ENCODE measurements around the gene EGFR.
"Not testable (repeated sequence)": the region's sequence is repeated elsewhere in the genome, so short reads cannot be mapped to it uniquely, and the experiment has no call there.

Gene EGFR

DNA sequence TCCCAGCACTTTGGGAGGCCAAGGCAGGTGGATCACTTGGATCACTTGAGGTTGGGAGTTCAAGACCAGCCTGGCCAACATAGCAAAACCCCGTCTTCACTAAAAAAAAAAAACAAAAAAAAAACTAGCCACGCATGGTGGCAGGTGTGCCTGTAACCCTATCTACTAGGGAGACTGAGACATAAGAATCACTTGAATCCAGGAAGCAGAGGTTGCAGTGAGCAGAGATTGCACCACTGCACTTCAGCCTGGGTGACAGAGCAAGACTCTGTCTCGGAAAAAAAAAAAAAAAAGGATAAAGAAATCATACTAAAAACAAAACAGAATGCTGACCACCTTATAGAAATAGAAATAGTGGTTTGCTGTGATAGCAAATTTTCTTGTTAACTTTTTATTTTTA, 16.6 kb downstream of the EGFR start:
- DNase-seq (ENCODE audit: low read depth, low spot score): not testable (repeated sequence)

DNA sequence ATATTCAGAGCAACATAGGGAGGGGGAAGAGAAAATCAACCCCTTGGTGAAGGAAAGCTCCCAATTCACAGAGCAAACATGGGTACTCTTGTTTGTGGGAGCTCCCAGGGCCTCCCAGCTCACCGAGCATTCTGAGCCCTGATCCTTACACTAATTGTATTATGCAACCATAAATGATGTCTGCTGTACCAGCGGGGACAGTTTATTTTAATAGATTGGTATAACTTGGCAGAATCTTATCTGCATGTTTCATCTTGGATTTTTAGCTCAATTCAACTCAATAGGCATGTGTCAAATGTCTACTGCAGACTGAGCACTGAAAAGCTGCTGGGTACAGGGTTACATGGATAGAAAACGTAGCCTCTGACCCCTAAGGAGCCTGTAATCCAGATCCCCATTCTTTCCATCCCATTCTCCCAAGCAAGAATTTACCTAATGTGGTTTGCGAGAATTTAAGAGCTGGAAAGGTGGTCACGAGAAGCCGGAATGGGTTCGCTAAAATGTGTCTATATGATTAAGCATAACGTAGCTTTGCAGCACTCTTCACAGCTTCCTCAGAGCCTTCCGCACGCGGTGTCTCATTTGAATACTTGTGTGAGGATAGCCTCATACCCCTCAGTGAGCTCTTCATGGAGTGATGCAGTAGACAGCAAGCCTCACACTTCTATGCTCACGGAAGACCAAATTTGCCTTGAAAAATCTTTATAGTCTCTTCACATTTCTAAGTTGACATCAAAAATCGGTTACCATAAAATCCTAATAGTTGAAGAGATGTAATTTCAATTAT, 18.3 kb downstream of the EGFR start:
- no peak for DNase-seq (ENCODE audit: low read depth, low spot score)

DNA sequence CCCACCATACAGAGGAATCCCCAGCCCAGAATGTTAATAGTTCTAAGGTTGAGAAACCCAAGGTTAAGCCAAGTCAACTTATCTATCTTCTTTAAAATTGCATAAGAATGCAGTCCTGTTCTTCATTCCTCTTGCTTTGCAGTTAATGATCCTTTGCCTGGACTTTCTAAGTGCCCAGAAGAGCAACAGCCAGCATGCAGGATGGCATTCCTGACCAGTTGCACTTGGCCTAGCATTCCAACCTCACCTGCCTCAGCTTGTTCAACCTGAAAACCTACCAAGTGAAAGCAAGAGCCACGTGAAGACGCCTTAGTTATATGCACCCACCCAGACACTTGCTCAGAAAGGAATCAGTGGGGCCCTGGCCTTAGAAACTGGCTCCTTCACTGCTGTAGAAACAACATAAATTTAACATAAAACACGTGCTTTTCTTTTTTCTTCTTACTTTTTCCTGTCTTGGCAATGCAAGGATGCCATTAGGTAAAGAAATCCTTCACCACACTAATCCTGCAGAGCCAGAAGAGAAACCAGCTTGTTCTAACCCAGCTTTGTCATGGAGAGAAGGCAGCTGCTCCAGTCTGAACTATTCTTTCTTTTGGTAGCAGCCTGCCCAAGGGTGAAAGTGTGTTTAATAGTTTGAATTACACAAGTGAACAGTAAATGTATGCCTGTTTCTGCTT, 25.0 kb downstream of the EGFR start:
- no peak for DNase-seq (ENCODE audit: low read depth, low spot score)

DNA sequence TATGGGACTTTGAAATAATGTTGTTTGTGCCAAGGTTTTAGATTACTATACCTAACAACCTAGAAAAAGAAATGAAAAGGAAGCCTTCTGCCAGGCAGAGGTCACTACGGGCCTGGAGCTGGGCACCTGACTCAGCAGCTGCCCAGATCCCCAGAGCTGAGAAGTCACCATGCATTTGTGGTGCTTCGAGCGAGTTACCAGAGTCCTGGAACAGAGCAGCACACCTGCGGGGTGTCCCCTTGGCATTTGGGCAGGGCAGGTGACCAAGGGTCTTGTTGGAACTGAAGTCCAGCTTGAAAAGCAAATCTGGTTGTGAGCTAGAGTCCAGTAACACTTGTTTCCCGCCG, 25.5 kb downstream of the EGFR start:
- no peak for DNase-seq (ENCODE audit: low read depth, low spot score)

DNA sequence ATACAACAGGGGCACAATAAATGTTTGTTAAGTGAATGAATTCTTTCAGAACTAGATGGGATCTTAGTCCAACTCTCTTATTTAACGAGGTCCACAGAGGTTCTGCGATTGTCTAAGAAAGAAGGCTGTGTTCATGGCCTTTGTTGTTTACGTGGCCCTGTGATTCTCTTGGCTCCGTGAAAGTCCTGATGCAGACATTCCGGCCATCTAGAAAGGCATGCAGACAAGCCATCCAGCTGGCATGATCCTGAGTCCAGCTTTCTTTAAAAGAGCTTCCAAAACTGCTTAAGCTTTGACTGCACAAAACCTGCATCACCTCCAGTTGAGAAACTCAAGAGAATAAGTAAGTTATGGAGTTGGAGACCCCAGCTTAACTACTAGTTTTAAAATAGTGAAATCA, 26.0 kb downstream of the EGFR start:
- peak; percentile 76 for DNase-seq (ENCODE audit: low read depth, low spot score)

DNA sequence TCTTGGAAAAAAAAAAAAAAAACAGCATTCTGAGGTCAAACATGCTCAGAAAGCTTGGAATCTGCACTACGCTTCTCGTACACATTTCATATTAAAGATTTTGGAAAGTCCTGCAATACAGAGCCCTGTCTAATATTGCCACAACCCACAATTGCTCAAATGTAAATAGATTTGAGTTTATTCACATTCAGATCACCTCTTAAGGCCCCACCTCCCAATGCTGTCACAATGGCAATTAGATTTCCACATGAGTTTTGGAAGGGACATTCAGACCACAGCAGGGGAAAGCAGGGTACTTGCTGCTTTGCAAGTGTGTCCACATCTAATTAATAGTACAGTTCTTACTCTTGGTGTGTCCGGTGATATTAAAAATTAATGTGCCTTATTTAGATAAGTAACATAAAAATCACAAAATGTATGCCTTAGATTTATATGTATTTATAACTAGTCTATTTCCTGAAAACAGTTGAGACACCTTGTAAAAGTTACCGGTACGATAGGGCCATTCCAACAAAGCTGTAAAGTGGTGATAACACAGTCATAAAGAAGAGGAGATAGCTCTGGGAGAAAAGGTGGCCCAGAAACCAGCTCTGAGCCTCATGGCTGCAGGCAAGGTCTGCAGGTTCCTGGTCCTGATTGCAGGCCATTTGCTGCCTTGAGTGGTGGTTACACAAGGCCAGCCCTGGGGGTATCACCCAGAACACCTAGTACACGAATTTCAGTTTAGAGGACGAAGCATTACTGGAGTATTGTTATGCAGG, 27.9 kb downstream of the EGFR start:
- no peak for DNase-seq (ENCODE audit: low read depth, low spot score)

DNA sequence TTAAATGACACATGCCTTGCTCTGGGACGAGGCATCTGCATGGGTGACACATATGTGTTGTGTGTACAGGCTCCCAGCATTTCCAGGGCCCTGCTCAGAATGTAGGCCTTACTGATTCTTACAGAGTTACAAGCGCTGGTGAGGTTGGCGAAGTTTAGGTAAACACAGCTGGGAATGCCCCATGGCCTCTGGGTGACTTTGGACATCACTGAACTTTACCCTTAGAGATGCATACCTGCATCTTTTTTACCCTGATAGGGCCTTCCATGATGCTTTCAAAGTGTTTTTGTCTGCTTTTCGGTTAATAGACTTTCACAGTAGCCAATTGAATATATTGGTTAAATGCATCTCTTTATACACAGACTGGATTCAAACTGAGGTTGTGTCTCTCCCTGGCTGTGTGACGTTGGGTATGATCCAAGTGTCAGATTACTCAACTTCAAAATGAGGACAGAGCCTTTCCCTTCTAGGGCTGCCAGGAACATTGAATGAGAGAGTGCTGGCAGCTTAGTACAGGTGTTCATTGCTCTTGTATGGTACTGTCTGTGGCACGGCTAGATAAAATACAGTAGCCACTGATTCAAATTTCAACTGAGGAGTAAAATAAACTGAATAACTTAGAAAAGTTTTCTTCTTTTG, 29.5 kb downstream of the EGFR start:
- DNase-seq (ENCODE audit: low read depth, low spot score): no peak

DNA sequence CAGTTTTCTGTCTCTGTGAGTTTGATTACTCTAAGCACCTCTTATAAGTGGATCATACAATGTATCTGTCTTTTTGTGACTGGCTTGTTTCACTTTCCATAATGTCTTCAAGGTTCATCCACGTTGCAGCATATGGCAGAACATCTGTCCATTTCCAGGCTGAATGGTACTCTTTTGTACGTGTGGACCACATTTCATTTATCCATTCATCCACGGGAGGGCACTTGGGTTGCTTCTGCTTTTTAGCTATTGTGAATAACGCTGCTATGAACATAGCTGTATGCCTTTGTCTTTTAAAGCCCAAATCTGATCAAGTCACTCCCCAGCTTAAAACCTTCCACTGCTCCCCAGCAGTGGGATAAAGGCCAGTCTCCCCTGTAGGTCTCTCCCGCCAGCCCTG, 31.5 kb downstream of the EGFR start:
- DNase-seq (ENCODE audit: low read depth, low spot score): no peak

DNA sequence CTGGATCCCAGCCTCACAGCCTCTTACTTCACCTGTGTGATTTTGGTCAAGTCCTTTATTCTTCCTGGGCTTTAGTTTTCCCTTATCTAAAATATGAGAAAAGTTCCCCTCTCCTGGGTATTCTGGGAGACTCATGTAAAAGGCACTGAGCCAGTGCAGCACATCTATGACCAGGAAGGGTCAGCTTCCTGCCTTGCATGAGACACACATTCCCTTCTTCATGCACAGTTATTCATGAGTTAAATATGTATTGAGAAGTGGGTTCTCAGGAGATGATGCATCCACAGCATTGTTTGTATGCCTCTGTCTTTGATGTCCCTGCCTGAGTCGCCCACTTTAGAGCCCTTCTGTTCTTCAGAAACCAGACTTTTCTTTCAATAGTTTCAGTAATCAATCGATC, 33.3 kb downstream of the EGFR start:
- DNase-seq (ENCODE audit: low read depth, low spot score): no peak

DNA sequence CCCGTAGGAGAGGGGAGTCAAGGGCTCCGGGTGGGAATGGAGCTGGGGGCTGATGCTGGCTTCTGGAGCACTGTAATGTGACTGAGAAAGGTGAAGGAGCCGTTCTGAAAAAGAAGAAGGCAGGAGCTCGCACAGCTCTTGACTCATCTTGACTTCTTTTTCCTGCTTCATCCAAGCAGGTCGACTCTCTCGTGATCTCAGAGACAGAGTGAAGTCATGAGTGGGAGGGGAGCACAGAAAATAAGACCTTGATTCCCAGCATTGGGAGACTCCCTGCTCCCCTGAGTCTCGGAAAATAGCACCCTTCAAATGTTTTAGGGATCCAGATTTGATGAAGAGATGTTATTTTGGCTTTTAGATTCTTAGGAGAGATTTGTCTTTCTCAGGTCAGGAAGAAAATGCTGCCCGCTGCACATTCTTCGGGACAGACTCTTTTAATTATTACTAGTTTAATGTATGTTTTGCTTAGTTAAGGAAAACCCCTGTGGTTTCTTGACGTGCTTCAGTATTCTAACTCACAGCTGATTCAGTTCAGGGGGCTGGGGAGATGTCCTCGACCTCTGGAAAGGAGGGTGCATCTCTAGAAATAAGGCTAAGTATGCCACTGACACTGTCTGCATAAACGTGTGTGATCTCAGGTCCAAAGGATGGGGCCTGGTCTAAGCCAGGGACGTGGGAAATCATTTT, 34.1 kb downstream of the EGFR start:
- DNase-seq (ENCODE audit: low read depth, low spot score): no peak

DNA sequence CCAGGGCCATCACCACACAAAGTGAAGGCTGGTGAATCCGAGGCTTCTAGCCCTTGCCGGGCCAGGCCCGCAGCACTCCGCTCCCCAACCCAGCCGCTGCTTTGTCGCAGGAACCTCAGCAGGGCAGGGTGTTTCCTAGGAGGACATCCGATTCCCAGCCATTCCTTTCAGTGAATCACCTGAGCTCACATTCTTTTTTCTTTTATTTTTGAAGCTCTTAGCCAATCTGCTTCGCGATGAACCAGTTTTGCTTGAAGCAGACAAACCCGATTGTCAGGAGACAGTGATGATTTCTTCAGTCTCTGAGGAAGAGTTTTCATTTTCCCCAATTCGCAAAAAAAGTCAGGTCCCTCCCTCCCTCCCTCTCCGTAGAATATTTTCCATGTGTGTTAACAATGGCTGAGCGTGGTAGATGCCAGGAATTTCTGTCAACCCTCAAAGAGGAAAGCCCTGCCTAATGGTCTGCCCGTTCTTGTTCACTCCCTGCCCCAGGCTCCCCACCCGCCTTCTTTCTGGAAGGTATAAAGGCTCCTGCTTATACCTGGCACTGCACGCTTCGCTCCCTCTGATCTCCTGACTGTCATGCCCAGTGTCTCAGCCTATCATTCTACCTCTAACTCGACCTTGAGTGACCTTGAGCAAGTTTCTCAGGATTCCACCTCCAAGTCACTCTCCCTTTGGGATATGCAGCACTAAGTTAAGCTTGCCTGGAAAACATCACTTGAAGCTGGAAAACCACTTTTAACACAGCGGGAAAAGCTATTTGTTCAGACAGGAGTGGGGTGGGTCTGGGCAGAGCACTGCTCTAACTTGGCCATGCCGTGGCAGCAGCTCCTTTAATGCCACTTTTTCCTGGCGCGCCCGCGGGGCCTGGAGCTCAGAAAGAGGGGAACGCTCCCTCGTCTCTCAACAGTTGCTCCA, 35.1 kb downstream of the EGFR start:
- peak; percentile 40 for DNase-seq (ENCODE audit: low read depth, low spot score)

DNA sequence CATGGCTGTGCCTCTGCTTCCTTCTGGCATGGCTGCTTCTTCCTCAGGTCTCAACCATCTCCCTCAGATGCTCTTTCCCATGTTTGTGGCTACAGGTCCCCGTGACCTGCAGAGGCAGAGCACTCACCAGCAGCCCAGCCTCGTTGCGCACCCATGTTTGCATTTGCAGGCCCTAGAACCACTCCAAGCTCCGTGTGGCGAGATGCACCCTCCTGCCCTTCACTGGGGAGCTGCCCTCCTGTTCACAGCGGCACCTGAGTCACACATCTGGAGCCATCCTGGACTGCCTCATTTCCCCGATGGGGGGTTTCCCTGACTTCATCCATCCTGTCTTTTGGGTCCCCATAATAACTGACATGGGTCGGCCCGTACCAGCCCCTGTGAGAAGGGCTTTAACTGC, 35.9 kb downstream of the EGFR start:
- no peak for DNase-seq (ENCODE audit: low read depth, low spot score)

DNA sequence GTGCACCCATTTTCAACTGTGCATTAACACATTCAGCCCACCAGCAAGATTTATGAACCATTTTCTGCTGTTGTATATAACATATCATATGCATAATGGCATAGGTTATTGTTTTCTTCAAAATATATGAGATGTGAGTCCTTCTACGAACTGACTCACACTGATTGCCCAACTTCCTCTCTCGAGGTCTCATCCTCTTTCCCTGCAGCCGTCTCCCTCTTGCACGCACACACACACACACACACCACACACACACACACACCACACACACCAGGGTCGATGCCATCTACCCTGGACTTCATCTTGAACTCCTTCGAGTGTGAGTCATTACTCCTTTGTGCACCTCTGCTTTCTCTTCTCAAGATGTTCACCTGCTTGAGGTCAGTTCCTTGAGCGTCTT, 36.7 kb downstream of the EGFR start:
- DNase-seq (ENCODE audit: low read depth, low spot score): no peak

DNA sequence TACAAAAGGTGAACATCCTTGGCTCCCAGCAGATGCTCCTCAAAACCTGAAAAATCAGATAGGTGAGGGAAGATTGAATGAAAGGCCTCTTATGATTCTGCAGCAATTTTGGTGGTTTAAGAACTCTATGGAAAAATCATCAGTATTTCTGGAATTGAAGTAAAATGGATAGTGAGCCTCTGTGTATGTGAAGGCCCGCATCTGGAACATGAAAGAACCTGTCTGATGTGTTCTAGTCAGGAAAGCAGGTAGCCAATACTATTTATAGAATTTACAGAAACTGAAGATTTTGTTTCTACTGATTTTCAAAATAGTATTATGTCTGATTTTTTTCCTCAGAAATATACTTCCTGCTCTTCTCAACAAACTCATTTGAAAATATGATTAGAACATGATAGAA, 37.3 kb downstream of the EGFR start:
- no peak for DNase-seq (ENCODE audit: low read depth, low spot score)

DNA sequence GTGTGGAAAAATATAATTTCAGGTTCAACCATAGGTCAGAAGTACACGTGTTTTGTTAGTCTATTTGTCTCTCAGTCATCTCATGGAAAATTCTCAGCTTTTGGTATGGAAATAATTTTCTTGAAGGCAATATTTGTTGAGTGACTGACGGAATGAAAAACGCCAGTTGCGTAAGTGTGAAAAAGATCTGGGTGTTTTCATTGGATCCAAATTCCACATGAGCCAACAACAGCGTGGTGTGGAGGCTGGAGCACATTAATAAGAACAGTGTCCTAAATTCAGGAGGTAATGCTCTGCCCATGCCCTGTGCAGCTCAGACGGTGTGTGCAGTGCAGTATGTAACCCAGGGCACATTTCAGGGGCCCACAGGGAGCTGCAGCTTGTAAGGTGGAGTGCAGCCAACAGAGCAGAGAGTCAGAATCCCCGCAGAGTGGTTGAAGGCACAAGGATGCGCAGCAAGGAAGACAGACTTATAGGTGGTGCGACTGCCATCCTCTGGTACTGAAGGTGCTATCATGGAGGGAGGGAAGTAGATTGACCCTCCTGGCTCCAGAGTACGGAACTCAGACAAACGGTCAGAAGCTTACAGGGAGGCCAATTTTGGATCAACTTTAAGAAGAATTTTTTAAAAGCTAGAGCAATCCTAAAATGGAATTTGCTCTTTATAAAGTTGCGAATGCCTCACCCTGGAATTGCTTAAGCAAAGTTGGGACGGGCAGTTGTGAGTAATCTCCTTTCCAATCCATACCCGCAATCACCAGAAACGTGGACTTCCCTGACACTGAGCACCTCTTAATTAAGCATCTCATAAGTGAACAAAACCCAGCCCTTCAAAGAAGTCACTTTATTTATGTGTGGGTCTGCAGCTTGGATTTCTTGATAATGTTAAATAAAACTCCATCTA, 38.0 kb downstream of the EGFR start:
- no peak for DNase-seq (ENCODE audit: low read depth, low spot score)

DNA sequence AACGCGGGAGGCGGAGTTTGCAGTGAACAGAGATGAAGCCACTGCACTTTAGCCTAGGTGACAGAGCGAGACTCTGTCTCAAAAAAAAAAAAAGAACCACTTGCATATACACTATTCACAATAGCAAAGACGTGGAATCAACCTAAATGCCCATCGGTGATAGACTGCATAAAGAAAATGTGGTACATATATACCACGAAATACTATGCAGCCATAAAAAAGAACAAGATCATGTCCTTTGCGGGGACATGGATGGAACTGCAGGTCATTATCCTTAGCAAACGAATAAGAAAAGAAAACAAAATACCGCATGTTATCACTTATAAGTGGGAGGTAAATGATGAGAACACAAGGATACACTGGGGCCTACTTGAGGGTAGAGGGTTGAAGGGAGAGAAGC, 39.5 kb downstream of the EGFR start:
- DNase-seq (ENCODE audit: low read depth, low spot score): no peak

DNA sequence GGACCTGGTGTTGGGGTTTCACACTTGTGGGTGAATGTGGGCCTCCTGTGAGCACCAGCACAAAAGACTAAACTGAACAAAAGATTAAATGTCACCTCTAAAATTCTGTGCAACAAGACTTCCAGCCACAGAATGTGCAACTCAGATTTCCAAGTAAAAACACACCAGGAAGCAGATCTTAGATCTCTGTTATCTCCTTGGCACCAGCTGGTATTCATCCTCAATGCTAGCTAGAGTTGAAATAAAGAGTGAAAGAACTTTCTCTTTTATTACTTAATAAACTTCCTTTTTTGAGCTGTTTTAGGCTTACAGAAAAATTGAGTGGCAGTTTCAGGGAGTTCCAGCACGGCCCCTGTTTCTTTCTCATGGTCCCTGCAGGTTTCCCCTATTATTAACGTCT, 40.2 kb downstream of the EGFR start:
- DNase-seq (ENCODE audit: low read depth, low spot score): no peak

DNA sequence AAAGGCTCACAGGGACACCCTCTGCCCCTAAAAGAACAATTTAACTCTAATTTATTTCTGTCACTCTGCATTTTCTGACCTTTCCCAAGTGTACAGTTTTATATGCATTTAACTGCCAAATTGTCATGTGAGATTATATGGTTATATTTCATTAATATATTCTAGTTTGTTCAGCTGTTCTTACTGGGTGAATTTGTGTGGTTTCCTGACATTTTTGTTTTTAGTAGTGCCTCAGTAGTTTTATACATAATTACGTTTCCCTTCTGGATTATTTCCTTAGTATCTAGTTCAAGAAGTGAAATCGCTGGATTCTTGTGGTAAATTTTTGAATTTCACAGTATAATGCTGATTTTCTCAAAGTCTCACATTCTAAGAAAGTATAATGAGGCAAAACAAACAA, 41.3 kb downstream of the EGFR start:
- DNase-seq (ENCODE audit: low read depth, low spot score): no peak

DNA sequence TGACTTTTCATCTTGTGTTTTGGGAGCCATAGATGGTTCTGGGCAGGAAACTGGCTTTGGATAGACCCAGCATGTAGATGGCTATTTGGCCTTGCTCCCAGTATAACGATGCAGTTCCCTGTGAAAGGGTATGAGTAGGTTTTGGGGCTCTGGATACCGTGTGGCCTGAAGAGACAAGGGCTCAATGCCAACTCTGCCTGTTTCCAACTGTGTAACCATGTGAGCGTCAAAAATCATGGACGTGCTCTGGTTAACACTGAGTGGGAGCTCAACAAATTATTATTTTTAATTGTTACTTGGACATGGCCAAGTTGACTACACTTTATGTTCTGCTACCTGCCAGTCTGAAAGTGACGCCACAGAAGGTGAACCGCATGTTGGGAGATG, 41.8 kb downstream of the EGFR start:
- no peak for DNase-seq (ENCODE audit: low read depth, low spot score)
